ENCODE measurements around the gene CMTM2. TPM values are rescaled to one million over a fixed set of nuclear protein-coding genes. Genes with fewer than 3 reads are reported as not detected.
A peak's percentile ranks its signal among the peaks of the same experiment; 100 is the strongest.

CMTM2 gene
- total and polyA plus RNA-seq, 11 donors: 0.52 TPM; not detected in 10

- WGBS, 4 donors: 97 to 98% (median 97%) methylated on average over 3 of the region's 3 CpGs
- intact Hi-C loops (cut with DNase I): no loop called here
- Histone ChIP-seq H3K27me3 (peaks cover 0 to 26% (median 12%) of the 10 kb centered on the region in 9 donors), H3K36me3 (no peaks in the 10 kb centered on the region), H3K9me3 (no peaks in the 10 kb centered on the region), H3K27ac (no peak overlapping the region), H3K4me3 (no peak overlapping the region), H3K4me1 (peaks cover 0 to 32% (median 13%) of the 10 kb centered on the region in 12 donors)
- DNase-seq (no peak), ATAC-seq (no peak)
- TF ChIP-seq CTCF (IDR thresholded peaks at IDR 0.05): no peak
- TF ChIP-seq POLR2A (IDR thresholded peaks at IDR 0.05): no peak
Observed at GRCh38 chr16:66575060-66575459, 4.2 kb upstream of the CMTM2 start.

- no peaks in the 10 kb centered on the region for H3K36me3 ChIP-seq
- H3K4me1 ChIP-seq: peaks cover 0 to 38% (median 16%) of the 10 kb centered on the region in 12 donors
- H3K9me3 ChIP-seq: no peaks in the 10 kb centered on the region
- DNase-seq: no peak
- H3K4me3 ChIP-seq: no peak overlapping the region
- peak in 3 of 4 donors; percentile 33 to 65 (median 53) for ATAC-seq
- H3K27me3 ChIP-seq: peaks cover 0 to 26% (median 12%) of the 10 kb centered on the region in 9 donors
- 59 to 68% (median 66%) methylated on average over 5 of the region's 5 CpGs for WGBS, 4 donors
- no peak overlapping the region for H3K27ac ChIP-seq
- intact Hi-C loops (cut with DNase I): no loop called here
- TF ChIP-seq CTCF (IDR thresholded peaks at IDR 0.05): no peak
- no peak for TF ChIP-seq POLR2A (IDR thresholded peaks at IDR 0.05)
Observed at GRCh38 chr16:66576296-66576695, 3.0 kb upstream of the CMTM2 start.

- Histone ChIP-seq H3K4me1 (peaks cover 0 to 47% (median 17%) of the 10 kb centered on the region in 12 donors), H3K9me3 (no peaks in the 10 kb centered on the region), H3K27me3 (peaks cover 0 to 26% (median 12%) of the 10 kb centered on the region in 9 donors), H3K27ac (peak overlapping the region in 2 of 12 donors; percentile 27 to 40), H3K4me3 (no peak overlapping the region), H3K36me3 (no peaks in the 10 kb centered on the region)
- TF ChIP-seq POLR2A (IDR thresholded peaks at IDR 0.05): no peak
- no peak for TF ChIP-seq CTCF (IDR thresholded peaks at IDR 0.05)
- WGBS, 4 donors: 82 to 89% (median 84%) methylated on average over 4 of the region's 4 CpGs
- no peak for ATAC-seq
- intact Hi-C loops (cut with DNase I): no loop called here
- no peak for DNase-seq
Observed at GRCh38 chr16:66580605-66581209, 1.4 kb downstream of the CMTM2 start.

- DNase-seq: no peak
- Histone ChIP-seq H3K4me3 (no peak overlapping the region), H3K4me1 (peaks cover 0 to 46% (median 19%) of the 10 kb centered on the region in 12 donors), H3K36me3 (no peaks in the 10 kb centered on the region), H3K27ac (peak overlapping the region in 2 of 12 donors; percentile 27 to 40), H3K9me3 (no peaks in the 10 kb centered on the region), H3K27me3 (peaks cover 0 to 26% (median 12%) of the 10 kb centered on the region in 9 donors)
- TF ChIP-seq CTCF (IDR thresholded peaks at IDR 0.05) (no peak), POLR2A (IDR thresholded peaks at IDR 0.05) (no peak)
- intact Hi-C loops (cut with DNase I): no loop called here
- ATAC-seq: no peak
- 47 to 81% (median 77%) methylated on average over 3 of the region's 3 CpGs for WGBS, 4 donors
Observed at GRCh38 chr16:66581246-66581952, 2.1 kb downstream of the CMTM2 start.

All from heart left ventricle (tissue), 16 donors.